GM19351 (cell line): ENCODE results near the gene USH1C.

ENCODE experiments used
- ATAC-seq: cut with Tn5 transposase; IDR thresholded peaks from one replicate; pipeline ENCODE4 v1.9.1; 2021; ENCODE audit warnings: mild to moderate bottlenecking, moderate library complexity; ENCODE audit not compliant: unreplicated experiment

The USH1C gene

GRCh38 chr11:17508791-17509190, 35.4 kb downstream of the USH1C start:
- ATAC-seq = no peak

GRCh38 chr11:17508306-17508705, 35.9 kb downstream of the USH1C start:
- no peak for ATAC-seq

- no peak for ATAC-seq
Observed at GRCh38 chr11:17507773-17508172, 36.4 kb downstream of the USH1C start.

- ATAC-seq = peak; percentile 83
Observed at GRCh38 chr11:17506942-17507341, 37.3 kb downstream of the USH1C start.

GRCh38 chr11:17506314-17506713, 37.9 kb downstream of the USH1C start:
- ATAC-seq = no peak

GRCh38 chr11:17505146-17505545, 39.1 kb downstream of the USH1C start:
- no peak for ATAC-seq

- ATAC-seq = peak; percentile 63
Observed at GRCh38 chr11:17504330-17505107, 39.7 kb downstream of the USH1C start.

- no peak for ATAC-seq
Observed at GRCh38 chr11:17502630-17503029, 41.6 kb downstream of the USH1C start.

GRCh38 chr11:17500673-17501072, 43.5 kb downstream of the USH1C start:
- ATAC-seq = no peak

GRCh38 chr11:17498475-17498874, 45.7 kb downstream of the USH1C start:
- ATAC-seq = no peak

GRCh38 chr11:17498058-17498457, 46.2 kb downstream of the USH1C start:
- ATAC-seq = no peak

- no peak for ATAC-seq
Observed at GRCh38 chr11:17496406-17496805, 47.8 kb downstream of the USH1C start.

- ATAC-seq = no peak
Observed at GRCh38 chr11:17494019-17494418, 50.2 kb downstream of the USH1C start.

GRCh38 chr11:17490938-17491337, 53.3 kb downstream of the USH1C start:
- ATAC-seq = no peak

GRCh38 chr11:17490232-17490631, 54.0 kb downstream of the USH1C start:
- ATAC-seq = no peak

GRCh38 chr11:17489751-17490150, 54.5 kb downstream of the USH1C start:
- ATAC-seq = no peak

- ATAC-seq = no peak
Observed at GRCh38 chr11:17488563-17488962, 55.7 kb downstream of the USH1C start.

GRCh38 chr11:17486646-17487045, 57.6 kb downstream of the USH1C start:
- no peak for ATAC-seq

GRCh38 chr11:17483505-17483904, 60.7 kb downstream of the USH1C start:
- ATAC-seq = no peak

- ATAC-seq = no peak
Observed at GRCh38 chr11:17481905-17482304, 62.3 kb downstream of the USH1C start.

- ATAC-seq = no peak
Observed at GRCh38 chr11:17479284-17480214, 64.7 kb downstream of the USH1C start.

GRCh38 chr11:17478070-17478469, 66.1 kb downstream of the USH1C start:
- ATAC-seq = no peak
